HepG2 (cell line): Measurements from ENCODE around the gene MAD2L2. TPM values are rescaled to one million over a fixed set of nuclear protein-coding genes. Genes with fewer than 3 reads are reported as not detected.

Source experiments
- polyA plus RNA-seq, 8 experiments: library from polyadenylated mRNA; depleted of rRNA in 3 of 8; stranded (reverse) in 7 of 8; unstranded in 1 of 8; fragments of >200 nt; fragmentation: Illumina TruSeq in 4 of 8; extraction: Trizol in 4 of 8; gene quantifications; 2 replicates each; pipeline versions ENCODE4 v1.2.1 to v1.2.3, GENCODE V29; 2011 to 2016; ENCODE audit warnings: low read depth in 4 of 8, missing spikeins in 1 of 8, mixed read lengths in 1 of 8; ENCODE audit not compliant: insufficient read depth in 1 of 8
- total RNA-seq, 5 experiments: library from RNA; depleted of rRNA; stranded (reverse); fragments of >200 nt; fragmentation: Illumina TruSeq; extraction: Trizol; gene quantifications; 2 replicates each; pipeline ENCODE4 v1.2.3, GENCODE V29; 2016; ENCODE audit warnings: low read depth in 1 of 5

Gene MAD2L2
- total and polyA plus RNA-seq, 2 of the 13 experiments (the other 11 are each of a cell fraction or from before 2014, with no cell fraction given), result 51.8 to 53.8 TPM

Other genes starting within 250 kb of the MAD2L2 start
- gene DISP3, start 202.0 kb downstream of the MAD2L2 start, total RNA-seq (2016; rRNA removed; fragmentation: Illumina TruSeq; extraction: Trizol), result 0.13 and 0.17 TPM in 2 replicates
- 0.08 and 0.09 TPM in 2 replicates for gene DISP3, start 202.0 kb downstream of the MAD2L2 start, polyA plus RNA-seq (2011; rRNA removed)
- 112 and 118 TPM in 2 replicates for gene FBXO2, start 26.7 kb downstream of the MAD2L2 start, total RNA-seq (2016; rRNA removed; fragmentation: Illumina TruSeq; extraction: Trizol)
- 79.1 and 79.3 TPM in 2 replicates for gene FBXO2, start 26.7 kb downstream of the MAD2L2 start, polyA plus RNA-seq (2011; rRNA removed)
- 13.4 and 22.4 TPM in 2 replicates for gene FBXO44, start 26.3 kb downstream of the MAD2L2 start, total RNA-seq (2016; rRNA removed; fragmentation: Illumina TruSeq; extraction: Trizol)
- 27.9 and 31.2 TPM in 2 replicates for gene FBXO44, start 26.3 kb downstream of the MAD2L2 start, polyA plus RNA-seq (2011; rRNA removed)
- gene FBXO6, start 16.9 kb downstream of the MAD2L2 start, total RNA-seq (2016; rRNA removed; fragmentation: Illumina TruSeq; extraction: Trizol), result 10.0 and 10.7 TPM in 2 replicates
- 8.0 and 8.1 TPM in 2 replicates for gene FBXO6, start 16.9 kb downstream of the MAD2L2 start, polyA plus RNA-seq (2011; rRNA removed)
- 0.02 TPM in 1 of 2 replicates, not detected in the other for gene DRAXIN, start 10.6 kb upstream of the MAD2L2 start, total RNA-seq (2016; rRNA removed; fragmentation: Illumina TruSeq; extraction: Trizol)
- gene DRAXIN, start 10.6 kb upstream of the MAD2L2 start, polyA plus RNA-seq (2011; rRNA removed), result not detected in 2 replicates
- gene AGTRAP, start 55.0 kb upstream of the MAD2L2 start, total RNA-seq (2016; rRNA removed; fragmentation: Illumina TruSeq; extraction: Trizol), result 15.7 and 32.0 TPM in 2 replicates
- gene AGTRAP, start 55.0 kb upstream of the MAD2L2 start, polyA plus RNA-seq (2011; rRNA removed), result 28.3 and 35.4 TPM in 2 replicates
- not detected in 2 replicates for gene C1orf167, start 81.0 kb upstream of the MAD2L2 start, total RNA-seq (2016; rRNA removed; fragmentation: Illumina TruSeq; extraction: Trizol)
- not detected in 2 replicates for gene C1orf167, start 81.0 kb upstream of the MAD2L2 start, polyA plus RNA-seq (2011; rRNA removed)
- gene MTHFR, start 124.8 kb upstream of the MAD2L2 start, total RNA-seq (2016; rRNA removed; fragmentation: Illumina TruSeq; extraction: Trizol), result 5.0 and 8.2 TPM in 2 replicates
- gene MTHFR, start 124.8 kb upstream of the MAD2L2 start, polyA plus RNA-seq (2011; rRNA removed), result 3.8 and 6.8 TPM in 2 replicates
- 10.1 and 19.3 TPM in 2 replicates for gene CLCN6, start 125.0 kb upstream of the MAD2L2 start, total RNA-seq (2016; rRNA removed; fragmentation: Illumina TruSeq; extraction: Trizol)
- 14.9 and 19.9 TPM in 2 replicates for gene CLCN6, start 125.0 kb upstream of the MAD2L2 start, polyA plus RNA-seq (2011; rRNA removed)
- gene NPPA, start 166.6 kb upstream of the MAD2L2 start, total RNA-seq (2016; rRNA removed; fragmentation: Illumina TruSeq; extraction: Trizol), result not detected in 2 replicates
- gene NPPA, start 166.6 kb upstream of the MAD2L2 start, polyA plus RNA-seq (2011; rRNA removed), result not detected in 2 replicates
- gene NPPB, start 177.8 kb upstream of the MAD2L2 start, total RNA-seq (2016; rRNA removed; fragmentation: Illumina TruSeq; extraction: Trizol), result not detected in 2 replicates
- gene NPPB, start 177.8 kb upstream of the MAD2L2 start, polyA plus RNA-seq (2011; rRNA removed), result 1.9 and 3.7 TPM in 2 replicates
- gene KIAA2013, start 245.3 kb upstream of the MAD2L2 start, total RNA-seq (2016; rRNA removed; fragmentation: Illumina TruSeq; extraction: Trizol), result 47.7 and 76.0 TPM in 2 replicates
- gene KIAA2013, start 245.3 kb upstream of the MAD2L2 start, polyA plus RNA-seq (2011; rRNA removed), result 141 and 163 TPM in 2 replicates